Measurements from ENCODE around the gene FHIT. TPM values are rescaled to one million over a fixed set of nuclear protein-coding genes. Genes with fewer than 3 reads are reported as not detected.
A peak's percentile ranks its signal among the peaks of the same experiment; 100 is the strongest.
"Not testable (repeated sequence)": the region's sequence is repeated elsewhere in the genome, so short reads cannot be mapped to it uniquely, and the experiment has no call there.

FHIT gene
- total and polyA plus RNA-seq, 4 donors, result 6.9 to 16.5 (median 9.9) TPM

GRCh38 chr3:61218504-61218903, 32.7 kb downstream of the FHIT start:
- Histone ChIP-seq H3K36me3 (ENCODE audit: control insufficient read depth, insufficient read depth, low read length) (no peaks in the 10 kb centered on the region), H3K4me1 (ENCODE audit: control insufficient read depth, insufficient read depth, low read length) (peaks cover 6% of the 10 kb centered on the region), H3K27ac (ENCODE audit: low read depth, low read length) (no peak overlapping the region), H3K27me3 (ENCODE audit: control insufficient read depth, insufficient read depth, low read length) (no peaks in the 10 kb centered on the region), H3K9me3 (ENCODE audit: control insufficient read depth, insufficient read depth, low read length) (no peaks in the 10 kb centered on the region), H3K4me3 (ENCODE audit: low read depth, low read length) (no peak overlapping the region)
- no peak for DNase-seq (ENCODE audit: low read depth in 4 of 6, low spot score in 6 of 6)
- 92% methylated on average over 2 of the region's 4 CpGs for WGBS (ENCODE audit: insufficient coverage)

DNA sequence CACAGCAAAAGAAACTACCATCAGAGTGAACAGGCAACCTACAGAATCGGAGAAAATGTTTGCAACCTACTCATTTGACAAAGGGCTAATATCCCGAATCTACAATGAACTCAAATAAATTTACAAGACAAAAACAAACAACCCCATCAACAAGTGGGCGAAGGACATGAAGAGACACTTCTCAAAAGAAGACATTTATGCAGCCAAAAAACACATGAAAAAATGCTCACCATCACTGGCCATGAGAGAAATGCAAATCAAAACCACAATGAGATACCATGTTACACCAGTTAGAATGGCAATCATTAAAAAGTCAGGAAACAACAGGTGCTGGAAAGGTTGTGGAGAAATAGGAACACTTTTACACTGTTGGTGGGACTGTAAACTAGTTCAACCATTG, 35.1 kb downstream of the FHIT start:
- H3K4me3 ChIP-seq (ENCODE audit: low read depth, low read length); H3K4me1 ChIP-seq (ENCODE audit: control insufficient read depth, insufficient read depth, low read length); H3K27me3 ChIP-seq (ENCODE audit: control insufficient read depth, insufficient read depth, low read length); DNase-seq (ENCODE audit: low read depth in 4 of 6, low spot score in 6 of 6); H3K27ac ChIP-seq (ENCODE audit: low read depth, low read length); H3K36me3 ChIP-seq (ENCODE audit: control insufficient read depth, insufficient read depth, low read length); H3K9me3 ChIP-seq (ENCODE audit: control insufficient read depth, insufficient read depth, low read length): not testable (repeated sequence)
- 100% methylated on average over 3 of the region's 3 CpGs for WGBS (ENCODE audit: insufficient coverage)

GRCh38 chr3:61202086-61202485, 49.2 kb downstream of the FHIT start:
- Histone ChIP-seq H3K27ac (ENCODE audit: low read depth, low read length) (no peak overlapping the region), H3K4me3 (ENCODE audit: low read depth, low read length) (no peak overlapping the region), H3K36me3 (ENCODE audit: control insufficient read depth, insufficient read depth, low read length) (no peaks in the 10 kb centered on the region), H3K27me3 (ENCODE audit: control insufficient read depth, insufficient read depth, low read length) (no peaks in the 10 kb centered on the region), H3K4me1 (ENCODE audit: control insufficient read depth, insufficient read depth, low read length) (no peaks in the 10 kb centered on the region), H3K9me3 (ENCODE audit: control insufficient read depth, insufficient read depth, low read length) (no peaks in the 10 kb centered on the region)
- 96% methylated on average over 14 of the region's 17 CpGs for WGBS (ENCODE audit: insufficient coverage)
- no peak for DNase-seq (ENCODE audit: low read depth in 4 of 6, low spot score in 6 of 6)

DNA sequence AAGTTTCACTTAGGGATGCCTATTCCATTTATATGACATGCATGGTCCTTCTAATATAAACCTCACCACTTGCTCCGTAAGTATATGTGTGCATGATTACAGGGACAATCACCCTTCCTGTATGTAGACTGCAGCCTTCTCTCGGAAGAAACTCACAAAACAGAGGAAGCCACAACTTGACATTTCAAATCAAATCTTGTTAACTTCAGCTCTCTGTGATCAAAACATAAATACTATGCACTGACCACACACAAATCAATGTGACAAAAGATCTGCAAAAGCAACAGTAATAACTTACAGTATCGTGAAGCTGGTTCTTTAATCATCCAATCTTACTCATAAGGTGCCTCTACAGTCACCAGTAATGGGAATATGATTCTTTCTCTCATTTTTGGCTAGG, 50.2 kb downstream of the FHIT start:
- H3K4me3 ChIP-seq (ENCODE audit: low read depth, low read length), result no peak overlapping the region
- DNase-seq (ENCODE audit: low read depth in 4 of 6, low spot score in 6 of 6), result no peak
- no peaks in the 10 kb centered on the region for H3K27me3 ChIP-seq (ENCODE audit: control insufficient read depth, insufficient read depth, low read length)
- H3K4me1 ChIP-seq (ENCODE audit: control insufficient read depth, insufficient read depth, low read length), result no peaks in the 10 kb centered on the region
- H3K36me3 ChIP-seq (ENCODE audit: control insufficient read depth, insufficient read depth, low read length), result no peaks in the 10 kb centered on the region
- WGBS (ENCODE audit: insufficient coverage), result no CpG with 5 or more reads among the region's 3 CpGs
- H3K27ac ChIP-seq (ENCODE audit: low read depth, low read length), result no peak overlapping the region
- no peaks in the 10 kb centered on the region for H3K9me3 ChIP-seq (ENCODE audit: control insufficient read depth, insufficient read depth, low read length)

GRCh38 chr3:61200270-61200669, 51.0 kb downstream of the FHIT start:
- peak in 2 of 6 donors; percentile 42 to 44 for DNase-seq (ENCODE audit: low read depth in 4 of 6, low spot score in 6 of 6)
- Histone ChIP-seq H3K36me3 (ENCODE audit: control insufficient read depth, insufficient read depth, low read length) (no peaks in the 10 kb centered on the region), H3K4me1 (ENCODE audit: control insufficient read depth, insufficient read depth, low read length) (no peaks in the 10 kb centered on the region), H3K27ac (ENCODE audit: low read depth, low read length) (no peak overlapping the region), H3K27me3 (ENCODE audit: control insufficient read depth, insufficient read depth, low read length) (no peaks in the 10 kb centered on the region), H3K4me3 (ENCODE audit: low read depth, low read length) (no peak overlapping the region), H3K9me3 (ENCODE audit: control insufficient read depth, insufficient read depth, low read length) (no peaks in the 10 kb centered on the region)

- WGBS (ENCODE audit: insufficient coverage), result no CpG with 5 or more reads among the region's 2 CpGs
- Histone ChIP-seq H3K27me3 (ENCODE audit: control insufficient read depth, insufficient read depth, low read length) (no peaks in the 10 kb centered on the region), H3K9me3 (ENCODE audit: control insufficient read depth, insufficient read depth, low read length) (no peaks in the 10 kb centered on the region), H3K4me3 (ENCODE audit: low read depth, low read length) (no peak overlapping the region), H3K4me1 (ENCODE audit: control insufficient read depth, insufficient read depth, low read length) (no peaks in the 10 kb centered on the region), H3K27ac (ENCODE audit: low read depth, low read length) (no peak overlapping the region), H3K36me3 (ENCODE audit: control insufficient read depth, insufficient read depth, low read length) (no peaks in the 10 kb centered on the region)
- DNase-seq (ENCODE audit: low read depth in 4 of 6, low spot score in 6 of 6), result no peak
Measured at GRCh38 chr3:61199843-61200242, 51.4 kb downstream of the FHIT start.

- WGBS (ENCODE audit: insufficient coverage), result no CpG with 5 or more reads among the region's 4 CpGs
- no peak for DNase-seq (ENCODE audit: low read depth in 4 of 6, low spot score in 6 of 6)
Measured at GRCh38 chr3:61194892-61195538, 56.2 kb downstream of the FHIT start.

DNA sequence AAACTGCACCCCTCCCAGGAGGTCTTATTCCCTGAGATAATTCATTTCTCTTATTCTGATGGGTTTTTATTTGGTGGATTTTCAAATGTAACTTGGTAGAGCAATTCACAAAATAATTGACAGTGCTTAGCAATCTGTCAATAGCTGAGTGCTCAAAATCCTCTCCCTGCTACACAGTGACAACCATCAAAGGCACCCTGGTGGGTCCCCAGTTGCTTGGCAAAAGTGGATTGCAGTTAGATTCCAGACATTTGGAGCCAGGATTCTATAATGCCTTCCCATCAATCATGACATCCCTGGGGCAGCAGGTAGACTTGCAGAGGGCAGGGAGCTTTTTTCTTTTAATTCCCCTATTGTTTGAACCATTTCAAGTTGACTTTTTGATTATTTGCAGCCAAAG, 59.0 kb downstream of the FHIT start:
- no peaks in the 10 kb centered on the region for H3K9me3 ChIP-seq (ENCODE audit: control insufficient read depth, insufficient read depth, low read length)
- H3K27me3 ChIP-seq (ENCODE audit: control insufficient read depth, insufficient read depth, low read length), result no peaks in the 10 kb centered on the region
- peak in 1 of 6 donors; percentile 38 for DNase-seq (ENCODE audit: low read depth in 4 of 6, low spot score in 6 of 6)
- no peaks in the 10 kb centered on the region for H3K36me3 ChIP-seq (ENCODE audit: control insufficient read depth, insufficient read depth, low read length)
- H3K4me3 ChIP-seq (ENCODE audit: low read depth, low read length), result no peak overlapping the region
- H3K4me1 ChIP-seq (ENCODE audit: control insufficient read depth, insufficient read depth, low read length), result no peaks in the 10 kb centered on the region
- no peak overlapping the region for H3K27ac ChIP-seq (ENCODE audit: low read depth, low read length)

More at GRCh38 chr3:61194892-61195538, 56.2 kb downstream of the FHIT start:
- no peak overlapping the region for H3K4me3 ChIP-seq (ENCODE audit: low read depth, low read length)
- no peaks in the 10 kb centered on the region for H3K4me1 ChIP-seq (ENCODE audit: control insufficient read depth, insufficient read depth, low read length)
- H3K27ac ChIP-seq (ENCODE audit: low read depth, low read length), result no peak overlapping the region
- no peaks in the 10 kb centered on the region for H3K36me3 ChIP-seq (ENCODE audit: control insufficient read depth, insufficient read depth, low read length)
- no peaks in the 10 kb centered on the region for H3K27me3 ChIP-seq (ENCODE audit: control insufficient read depth, insufficient read depth, low read length)
- no peaks in the 10 kb centered on the region for H3K9me3 ChIP-seq (ENCODE audit: control insufficient read depth, insufficient read depth, low read length)

- not testable (repeated sequence) for H3K4me3 ChIP-seq (ENCODE audit: low read depth, low read length); H3K27me3 ChIP-seq (ENCODE audit: control insufficient read depth, insufficient read depth, low read length); H3K4me1 ChIP-seq (ENCODE audit: control insufficient read depth, insufficient read depth, low read length); H3K27ac ChIP-seq (ENCODE audit: low read depth, low read length); H3K9me3 ChIP-seq (ENCODE audit: control insufficient read depth, insufficient read depth, low read length); H3K36me3 ChIP-seq (ENCODE audit: control insufficient read depth, insufficient read depth, low read length); DNase-seq (ENCODE audit: low read depth in 4 of 6, low spot score in 6 of 6)
- WGBS (ENCODE audit: insufficient coverage), result no CpG with 5 or more reads among the region's 1 CpG
Measured at GRCh38 chr3:61190205-61190604, 61.0 kb downstream of the FHIT start.

- Histone ChIP-seq H3K36me3 (ENCODE audit: control insufficient read depth, insufficient read depth, low read length) (no peaks in the 10 kb centered on the region), H3K9me3 (ENCODE audit: control insufficient read depth, insufficient read depth, low read length) (no peaks in the 10 kb centered on the region), H3K27me3 (ENCODE audit: control insufficient read depth, insufficient read depth, low read length) (no peaks in the 10 kb centered on the region), H3K4me1 (ENCODE audit: control insufficient read depth, insufficient read depth, low read length) (no peaks in the 10 kb centered on the region), H3K27ac (ENCODE audit: low read depth, low read length) (no peak overlapping the region), H3K4me3 (ENCODE audit: low read depth, low read length) (no peak overlapping the region)
- DNase-seq (ENCODE audit: low read depth in 4 of 6, low spot score in 6 of 6), result no peak
- WGBS (ENCODE audit: insufficient coverage), result no CpG with 5 or more reads among the region's 3 CpGs
Measured at GRCh38 chr3:61186030-61186429, 65.2 kb downstream of the FHIT start.

All from spinal cord (tissue), 10 donors.